Ovary (tissue), 9 donors: ENCODE data around the gene MTO1. TPM values are rescaled to one million over a fixed set of nuclear protein-coding genes. Genes with fewer than 3 reads are reported as not detected.

Experiments used
- DNase-seq, 5 donors: peaks; one replicate each; pipeline ENCODE4 v3.0.0-alpha.2; 2019 to 2020
- H3K27ac ChIP-seq, 2 donors: fragments of 200-600 bp; one replicate each; pipeline versions ENCODE4 v1.5.1 to v1.8.0; 2019 to 2022
- H3K27me3 ChIP-seq: fragments of 200-600 bp; one replicate; pipeline ENCODE4 v1.8.0; 2022
- H3K36me3 ChIP-seq: fragments of 200-600 bp; sonication (generic); one replicate; pipeline ENCODE4 v1.5.1; 2019
- H3K4me1 ChIP-seq: one replicate; pipeline ENCODE4 v1.8.1; 2013; ENCODE audit warnings: mild to moderate bottlenecking, moderate library complexity; ENCODE audit not compliant: insufficient read depth
- H3K4me3 ChIP-seq: fragments of 200-600 bp; sonication (generic); one replicate; pipeline ENCODE4 v1.5.1; 2017
- H3K9me3 ChIP-seq, 2 donors: fragments of 200-600 bp in 1 of 2; sonication (generic) in 1 of 2; one replicate each; pipeline versions ENCODE4 v1.5.1 to v1.8.1; 2013 to 2019; ENCODE audit warnings: mild to moderate bottlenecking in 1 of 2, moderate library complexity in 1 of 2
- CTCF ChIP-seq, 3 donors: fragments of 450-650 bp in 2 of 3; fragments of 200-600 bp in 1 of 3; IDR thresholded peaks; one replicate each; pipeline versions ENCODE4 v1.5.1 to v1.8.0; 2016 to 2022; ENCODE audit warnings: antibody characterized with exemption in 3 of 3, mild to moderate bottlenecking in 1 of 3
- EP300 ChIP-seq: sonication (generic); formaldehyde crosslinking; IDR thresholded peaks from one replicate; pipeline ENCODE4 v1.6.1; 2017; ENCODE audit warnings: antibody characterized with exemption
- POLR2A ChIP-seq: fragments of 450-650 bp; IDR thresholded peaks from one replicate; pipeline ENCODE4 v1.6.1; 2017; ENCODE audit warnings: antibody characterized with exemption, mild to moderate bottlenecking, moderate library complexity
- WGBS, 3 donors: extraction: QIAGEN DNeasy Blood & Tissue Kit in 1 of 3; methylation state at CpG; one replicate each; pipeline versions ENCODE4 v1.1.5 to v1.1.7; 2013 to 2017; 5-methylcytosine and 5-hydroxymethylcytosine counted together
- intact Hi-C, 4 donors: fragments of 100-400 bp; cut with DNase I; formaldehyde crosslinking; loops; one replicate each; pipeline versions ENCODE4 v1.11.0 to v1.15.1; 2022 to 2023
- polyA plus RNA-seq, 2 donors: library from polyadenylated mRNA; stranded (reverse); fragments of 200-250 nt in 1 of 2; fragments of 350-450 nt in 1 of 2; fragmentation: Illumina TruSeq in 1 of 2; extraction: RNeasy Lipid Tissue Mini Kit (QIAGEN cat#74804) in 1 of 2; gene quantifications; one replicate each; pipeline ENCODE4 v1.2.3, GENCODE V29; 2013 to 2014
- total RNA-seq, 7 donors: library from RNA; depleted of rRNA in 2 of 7; stranded (reverse); fragments of >200 nt in 2 of 7; fragmentation: NEBNext Ultra II Directional in 3 of 7; extraction: Animal tissue kit (Norgen Biotek cat#: 25700) in 3 of 7; gene quantifications; one replicate each; pipeline versions ENCODE4 v1.1.0 to v1.2.4, GENCODE V29; 2016 to 2023
- donor health status: DM: no; HTN: no; CAD: no; lungs with moderate emphysema.
- donor health status: DM: no; HTN: no; CAD: no.
- donor health status: Bipolar disorder and iron deficiency.
- donor health status: DM: yes; HTN: yes; CAD: no.
- donor health status: DM: no; HTN: no; CAD: no.
- donor health status: DM: yes; HTN: yes; CAD: no.

The MTO1 gene
- total and polyA plus RNA-seq, 9 donors = 19.8 to 43.1 (median 31.0) TPM

- H3K9me3 ChIP-seq = no peaks in the 10 kb centered on the region
- no peak overlapping the region for H3K4me3 ChIP-seq
- H3K36me3 ChIP-seq = no peaks in the 10 kb centered on the region
- H3K4me1 ChIP-seq = no peaks in the 10 kb centered on the region
- intact Hi-C loops = no loop called here
- H3K27me3 ChIP-seq = no peaks in the 10 kb centered on the region
- 82 to 85% (median 83%) methylated on average over 6 of the region's 6 CpGs for WGBS, 3 donors
- no peak for TF ChIP-seq EP300
- no peak for TF ChIP-seq CTCF (IDR thresholded peaks at IDR 0.05)
- TF ChIP-seq POLR2A = no peak
- no peak for DNase-seq
- H3K27ac ChIP-seq = no peak overlapping the region
Measured at GRCh38 chr6:73506246-73506645, 44.7 kb downstream of the MTO1 start.

GRCh38 chr6:73508776-73509175 is 47.2 kb downstream of the MTO1 start:
- no peak for DNase-seq
- intact Hi-C loops = no loop called here
- no peaks in the 10 kb centered on the region for H3K36me3 ChIP-seq
- no peaks in the 10 kb centered on the region for H3K9me3 ChIP-seq
- TF ChIP-seq POLR2A (no peak), EP300 (no peak), CTCF (IDR thresholded peaks at IDR 0.05) (no peak)
- WGBS, 3 donors = 55 to 70% (median 62%) methylated on average over 1 of the region's 1 CpG
- no peak overlapping the region for H3K27ac ChIP-seq
- no peaks in the 10 kb centered on the region for H3K27me3 ChIP-seq
- H3K4me1 ChIP-seq = no peaks in the 10 kb centered on the region
- H3K4me3 ChIP-seq = no peak overlapping the region

- H3K36me3 ChIP-seq = no peaks in the 10 kb centered on the region
- no peaks in the 10 kb centered on the region for H3K9me3 ChIP-seq
- no peak for TF ChIP-seq EP300
- no peaks in the 10 kb centered on the region for H3K4me1 ChIP-seq
- H3K4me3 ChIP-seq = no peak overlapping the region
- no peak for DNase-seq
- no peak overlapping the region for H3K27ac ChIP-seq
- intact Hi-C loops = no loop called here
- WGBS, 3 donors = 67 to 81% (median 73%) methylated on average over 1 of the region's 1 CpG
- no peaks in the 10 kb centered on the region for H3K27me3 ChIP-seq
Measured at GRCh38 chr6:73509851-73510250, 48.3 kb downstream of the MTO1 start.

- intact Hi-C loops = no loop called here
- no peaks in the 10 kb centered on the region for H3K27me3 ChIP-seq
- no peaks in the 10 kb centered on the region for H3K36me3 ChIP-seq
Measured at GRCh38 chr6:73511796-73512195, 50.3 kb downstream of the MTO1 start.

GRCh38 chr6:73513496-73513854 is 51.9 kb downstream of the MTO1 start:
- TF ChIP-seq POLR2A (no peak), EP300 (no peak), CTCF (IDR thresholded peaks at IDR 0.05) (no peak)
- Histone ChIP-seq H3K9me3 (no peaks in the 10 kb centered on the region), H3K36me3 (no peaks in the 10 kb centered on the region), H3K4me1 (peaks cover 1% of the 10 kb centered on the region), H3K4me3 (no peak overlapping the region), H3K27ac (no peak overlapping the region), H3K27me3 (no peaks in the 10 kb centered on the region)
- 41 to 51% (median 47%) methylated on average over 3 of the region's 3 CpGs for WGBS, 3 donors
- intact Hi-C loops = no loop called here
- no peak for DNase-seq

More at GRCh38 chr6:73511796-73512195, 50.3 kb downstream of the MTO1 start:
- WGBS, 3 donors = 85 to 90% (median 87%) methylated on average over 7 of the region's 7 CpGs
- Histone ChIP-seq H3K4me1 (peaks cover 1% of the 10 kb centered on the region), H3K4me3 (no peak overlapping the region), H3K27ac (no peak overlapping the region), H3K9me3 (no peaks in the 10 kb centered on the region)
- no peak for DNase-seq
- TF ChIP-seq POLR2A = no peak
- TF ChIP-seq EP300 = no peak
- no peak for TF ChIP-seq CTCF (IDR thresholded peaks at IDR 0.05)
